AG04449 (cell line): Measurements from ENCODE around the gene CHCHD6.

Experiments used
- CTCF ChIA-PET: fragments of 350-600 bp; formaldehyde crosslinking; extraction: SDS; loops from one replicate; lab custom pipeline; 2021; ENCODE audit warnings: antibody characterized with exemption; lab: Yijun Ruan, JAX
- POLR2A ChIA-PET: fragments of 400-600, 350-600 bp; formaldehyde crosslinking; extraction: SDS; loops from one replicate; lab custom pipeline; 2020; ENCODE audit warnings: antibody characterized with exemption, inconsistent platforms; lab: Yijun Ruan, JAX
- DNase-seq: peaks from one replicate; pipeline ENCODE4 v3.0.0-alpha.2; 2010; ENCODE audit warnings: low read depth, low spot score
- H3K4me3 ChIP-seq: 2 replicates; pipeline ENCODE4 v1.5.1; 2011; ENCODE audit warnings: low read depth, mild to moderate bottlenecking, control low read depth, low read length
- TF ChIP-seq, protein P1 (sequence below): IDR thresholded peaks from one replicate; pipeline ENCODE4 v1.5.1; 2011; ENCODE audit warnings: mild to moderate bottlenecking, moderate library complexity, low read length, control low read depth, inconsistent platforms; ENCODE audit not compliant: insufficient read depth; ENCODE audit errors: missing control alignments

Gene CHCHD6

GRCh38 chr3:126758026-126758425 is 54.0 kb downstream of the CHCHD6 start:
- ChIA-PET CTCF (interaction anchor here (1.2 to 13.9 kb wide), 4 partner anchors 8 to 225 kb away, joined by 3 to 211 read pairs (median 4); partner anchors contain the start of gene PLXNA1), POLR2A (no interaction called here)
- no peak overlapping the region for H3K4me3 ChIP-seq
- TF ChIP-seq, protein P1, sequence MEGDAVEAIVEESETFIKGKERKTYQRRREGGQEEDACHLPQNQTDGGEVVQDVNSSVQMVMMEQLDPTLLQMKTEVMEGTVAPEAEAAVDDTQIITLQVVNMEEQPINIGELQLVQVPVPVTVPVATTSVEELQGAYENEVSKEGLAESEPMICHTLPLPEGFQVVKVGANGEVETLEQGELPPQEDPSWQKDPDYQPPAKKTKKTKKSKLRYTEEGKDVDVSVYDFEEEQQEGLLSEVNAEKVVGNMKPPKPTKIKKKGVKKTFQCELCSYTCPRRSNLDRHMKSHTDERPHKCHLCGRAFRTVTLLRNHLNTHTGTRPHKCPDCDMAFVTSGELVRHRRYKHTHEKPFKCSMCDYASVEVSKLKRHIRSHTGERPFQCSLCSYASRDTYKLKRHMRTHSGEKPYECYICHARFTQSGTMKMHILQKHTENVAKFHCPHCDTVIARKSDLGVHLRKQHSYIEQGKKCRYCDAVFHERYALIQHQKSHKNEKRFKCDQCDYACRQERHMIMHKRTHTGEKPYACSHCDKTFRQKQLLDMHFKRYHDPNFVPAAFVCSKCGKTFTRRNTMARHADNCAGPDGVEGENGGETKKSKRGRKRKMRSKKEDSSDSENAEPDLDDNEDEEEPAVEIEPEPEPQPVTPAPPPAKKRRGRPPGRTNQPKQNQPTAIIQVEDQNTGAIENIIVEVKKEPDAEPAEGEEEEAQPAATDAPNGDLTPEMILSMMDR = no peak
- no peak for DNase-seq

GRCh38 chr3:126758882-126759281 is 54.8 kb downstream of the CHCHD6 start:
- TF ChIP-seq, protein P1 = no peak
- ChIA-PET CTCF (interaction anchor here (1.2 to 13.9 kb wide), 3 partner anchors 8 to 224 kb away, joined by 3 to 211 read pairs (median 3); partner anchors contain the start of gene PLXNA1), POLR2A (no interaction called here)
- no peak overlapping the region for H3K4me3 ChIP-seq
- no peak for DNase-seq

GRCh38 chr3:126760541-126760940 is 56.5 kb downstream of the CHCHD6 start:
- ChIA-PET CTCF (interaction anchor here (1.1 to 4.3 kb wide), 2 partner anchors 9 to 815 kb away, joined by 3 to 27 read pairs; no protein-coding TSS in a partner anchor), POLR2A (no interaction called here)
- TF ChIP-seq, protein P1 = no peak
- DNase-seq = no peak
- H3K4me3 ChIP-seq = no peak overlapping the region

DNA sequence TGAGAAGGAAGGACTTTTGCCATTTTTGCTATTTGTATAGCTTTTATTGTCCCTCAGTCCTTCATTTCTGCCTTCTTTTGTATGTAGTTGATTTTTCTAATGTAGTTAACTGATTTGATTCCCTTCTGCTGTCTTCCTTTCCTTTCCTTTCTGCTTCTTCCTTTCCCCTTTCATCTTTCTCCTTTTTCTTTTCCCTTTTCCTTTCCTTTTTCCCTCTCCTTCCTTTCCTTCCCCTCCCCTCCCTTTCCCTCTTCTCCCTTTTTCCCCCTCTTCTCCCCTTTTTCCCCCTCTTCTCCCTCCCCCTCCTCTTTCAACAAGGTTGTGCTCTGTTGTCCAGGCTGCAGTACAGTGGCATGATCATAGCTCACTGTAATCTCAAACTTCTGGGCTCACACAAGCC is 59.0 kb downstream of the CHCHD6 start:
- TF ChIP-seq, protein P1 = no peak
- CTCF ChIA-PET = interaction anchor here (1.1 to 4.3 kb wide), 6 partner anchors 9 to 693 kb away, joined by 3 to 27 read pairs (median 6); partner anchors contain the start of gene PLXNA1
- DNase-seq = no peak
- POLR2A ChIA-PET = no interaction called here
- no peak overlapping the region for H3K4me3 ChIP-seq

DNA sequence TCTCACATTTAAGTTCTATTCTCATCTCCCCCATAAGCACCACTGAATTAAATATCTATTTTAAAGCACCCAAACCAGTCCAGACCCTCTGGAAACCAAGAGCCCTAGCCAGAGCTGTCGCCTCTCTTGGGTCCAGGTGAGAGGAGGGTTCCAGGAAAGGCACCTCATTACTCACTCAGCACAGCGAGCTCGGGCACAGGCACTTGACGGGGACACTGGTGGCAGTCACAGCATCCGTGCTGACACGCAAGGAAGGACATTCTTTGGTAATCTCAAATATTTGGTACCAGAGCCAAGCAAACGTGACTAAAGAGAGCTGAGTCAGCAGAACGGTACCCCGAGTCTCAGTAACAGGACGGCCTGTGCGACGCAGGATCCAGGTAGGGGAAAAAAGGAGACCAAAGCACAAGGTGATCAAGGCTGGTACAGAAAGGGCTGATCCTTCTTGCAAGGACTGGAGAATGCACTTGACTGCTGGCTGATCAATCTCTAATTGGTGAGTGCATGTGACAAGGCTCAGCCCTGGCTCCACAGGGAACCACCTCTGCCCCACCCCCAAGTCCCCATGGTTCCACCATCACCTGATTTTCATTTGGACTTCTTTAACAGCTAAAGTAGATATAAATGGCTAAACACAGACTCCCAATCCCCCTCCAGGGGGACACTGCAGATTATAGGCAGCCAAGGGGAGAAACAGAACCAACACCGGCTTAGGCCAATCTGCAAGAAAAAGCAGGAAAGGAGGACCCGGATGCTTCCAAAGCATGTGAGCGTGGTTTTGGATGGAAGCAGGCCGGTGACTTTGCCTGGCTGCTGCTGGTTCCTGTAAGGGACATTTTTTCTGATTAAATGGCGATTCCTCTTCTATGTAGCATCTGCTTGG is 61.4 kb downstream of the CHCHD6 start:
- H3K4me3 ChIP-seq = no peak overlapping the region
- ChIA-PET POLR2A (no interaction called here), CTCF (interaction anchor here (1.3 to 2.7 kb wide), 3 partner anchors 9 to 12 kb away, joined by 3 to 11 read pairs (median 6); no protein-coding TSS in a partner anchor)
- no peak for DNase-seq
- TF ChIP-seq, protein P1 = no peak

DNA sequence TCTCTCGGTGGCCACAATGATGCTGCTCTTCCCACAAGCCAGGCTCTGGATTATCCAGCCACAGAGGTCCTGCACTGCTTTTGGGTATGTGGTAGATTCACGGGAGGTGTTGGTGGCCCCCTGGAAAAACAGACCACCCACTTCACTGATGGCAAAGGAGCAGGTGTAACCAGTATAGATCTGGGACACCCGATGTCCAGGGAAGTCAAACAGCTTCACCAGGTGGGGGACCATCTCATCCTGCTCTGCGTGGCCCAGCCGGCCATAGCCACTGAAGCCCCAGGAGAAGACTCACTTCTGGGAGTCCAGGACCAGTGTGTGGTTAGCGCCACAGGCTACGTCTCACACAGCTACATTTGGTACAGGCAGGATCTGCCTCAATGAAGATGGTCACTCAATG is 62.6 kb downstream of the CHCHD6 start:
- POLR2A ChIA-PET = no interaction called here
- no peak overlapping the region for H3K4me3 ChIP-seq
- TF ChIP-seq, protein P1 = no peak
- no peak for DNase-seq
- CTCF ChIA-PET = interaction anchor here (0.8 to 2.7 kb wide), 5 partner anchors 8 to 14 kb away, joined by 3 to 11 read pairs (median 4); no protein-coding TSS in a partner anchor
